HepG2 (cell line): ENCODE measurements around the gene GMFB. TPM values are rescaled to one million over a fixed set of nuclear protein-coding genes. Genes with fewer than 3 reads are reported as not detected.

Experiments used
- FOXC1 ChIP-seq: sonication (generic); formaldehyde crosslinking; IDR thresholded peaks from 2 replicates; pipeline ENCODE4 v1.8.0; 2022; ENCODE audit warnings: mild to moderate bottlenecking, missing genetic modification reagents, borderline replicate concordance
- GPN1 ChIP-seq: sonication (generic); formaldehyde crosslinking; IDR thresholded peaks from 2 replicates; pipeline ENCODE4 v1.5.1; 2020; ENCODE audit warnings: missing genetic modification reagents, borderline replicate concordance
- HOMEZ ChIP-seq: IDR thresholded peaks from 2 replicates; pipeline ENCODE4 v1.6.1; 2016; ENCODE audit warnings: low read depth
- KMT2B ChIP-seq: IDR thresholded peaks from 2 replicates; pipeline ENCODE4 v1.6.1; 2016; ENCODE audit warnings: missing genetic modification reagents, missing compliant biosample characterization
- NFKB2 ChIP-seq: sonication (generic); formaldehyde crosslinking; IDR thresholded peaks from 2 replicates; pipeline ENCODE4 v1.4.0; 2020; ENCODE audit warnings: missing genetic modification reagents, borderline replicate concordance
- NFRKB ChIP-seq: fragments of 450-650 bp; IDR thresholded peaks from 2 replicates; pipeline ENCODE4 v1.6.1; 2017
- PAF1 ChIP-seq: IDR thresholded peaks from 2 replicates; pipeline ENCODE4 v1.6.1; 2016; ENCODE audit warnings: missing genetic modification reagents, missing compliant biosample characterization
- PBX3 ChIP-seq: sonication (generic); formaldehyde crosslinking; IDR thresholded peaks from 2 replicates; pipeline ENCODE4 v1.8.1; 2023; ENCODE audit warnings: missing genetic modification reagents, inconsistent platforms, borderline replicate concordance
- PLRG1 ChIP-seq: fragments of 450-650 bp; conservative IDR thresholded peaks from 2 replicates; pipeline ENCODE4 v1.6.1; 2016
- RNF2 ChIP-seq: fragments of 450-650 bp; conservative IDR thresholded peaks from 2 replicates; pipeline ENCODE4 v1.6.1; 2016; ENCODE audit warnings: low read depth
- SIN3B ChIP-seq: fragments of 150-350 bp; IDR thresholded peaks from 2 replicates; pipeline ENCODE4 v1.6.1; 2014; ENCODE audit warnings: low read length
- SRSF1 ChIP-seq: fragments of 200-400 bp; formaldehyde crosslinking; optimal IDR thresholded peaks from 2 replicates; pipeline ENCODE3; 2017; ENCODE audit warnings: mild to moderate bottlenecking, low read depth, low read length, moderate library complexity
- SRSF9 ChIP-seq: fragments of 200-400 bp; formaldehyde crosslinking; IDR thresholded peaks from 2 replicates; pipeline ENCODE4 v1.6.1; 2018; ENCODE audit warnings: borderline replicate concordance, mild to moderate bottlenecking, low read depth, low read length; ENCODE audit not compliant: insufficient read depth, poor library complexity, severe bottlenecking
- TEAD3 ChIP-seq: optimal IDR thresholded peaks from 2 replicates; pipeline ENCODE3; 2016; ENCODE audit warnings: borderline replicate concordance
- ZNF292 ChIP-seq: sonication (generic); formaldehyde crosslinking; IDR thresholded peaks from 2 replicates; pipeline ENCODE4 v1.8.1; 2022; ENCODE audit warnings: mild to moderate bottlenecking, low read depth, missing genetic modification reagents, borderline replicate concordance
- ZNF891 ChIP-seq: sonication (generic); formaldehyde crosslinking; IDR thresholded peaks from 2 replicates; pipeline ENCODE4 v1.5.0; 2020; ENCODE audit warnings: mild to moderate bottlenecking, missing genetic modification reagents
- ZSCAN20 ChIP-seq: sonication (generic); formaldehyde crosslinking; IDR thresholded peaks from 2 replicates; pipeline ENCODE4 v1.4.0; 2020; ENCODE audit warnings: missing genetic modification reagents, mild to moderate bottlenecking, borderline replicate concordance
- ZSCAN9 ChIP-seq: IDR thresholded peaks from 2 replicates; pipeline ENCODE4 v1.6.1; 2016; ENCODE audit warnings: borderline replicate concordance
- polyA plus RNA-seq, 8 experiments: library from polyadenylated mRNA; depleted of rRNA in 3 of 8; stranded (reverse) in 7 of 8; unstranded in 1 of 8; fragments of >200 nt; fragmentation: Illumina TruSeq in 4 of 8; extraction: Trizol in 4 of 8; gene quantifications; 2 replicates each; pipeline versions ENCODE4 v1.2.1 to v1.2.3, GENCODE V29; 2011 to 2016; ENCODE audit warnings: low read depth in 4 of 8, missing spikeins in 1 of 8, mixed read lengths in 1 of 8; ENCODE audit not compliant: insufficient read depth in 1 of 8
- total RNA-seq, 5 experiments: library from RNA; depleted of rRNA; stranded (reverse); fragments of >200 nt; fragmentation: Illumina TruSeq; extraction: Trizol; gene quantifications; 2 replicates each; pipeline ENCODE4 v1.2.3, GENCODE V29; 2016; ENCODE audit warnings: low read depth in 1 of 5
- TF ChIP-seq, protein P1 (sequence below), 2 experiments: sonication (generic) in 1 of 2; formaldehyde crosslinking in 1 of 2; IDR thresholded peaks; 2 replicates each; pipeline versions ENCODE4 v1.4.0 to v1.6.1; 2016 to 2020; ENCODE audit warnings: borderline replicate concordance in 1 of 2, low read depth in 1 of 2, mild to moderate bottlenecking in 1 of 2, missing genetic modification reagents in 1 of 2

GMFB gene
- total and polyA plus RNA-seq, 2 of the 13 experiments (the other 11 are each of a cell fraction or from before 2014, with no cell fraction given) = 17.3 to 68.2 TPM

DNA sequence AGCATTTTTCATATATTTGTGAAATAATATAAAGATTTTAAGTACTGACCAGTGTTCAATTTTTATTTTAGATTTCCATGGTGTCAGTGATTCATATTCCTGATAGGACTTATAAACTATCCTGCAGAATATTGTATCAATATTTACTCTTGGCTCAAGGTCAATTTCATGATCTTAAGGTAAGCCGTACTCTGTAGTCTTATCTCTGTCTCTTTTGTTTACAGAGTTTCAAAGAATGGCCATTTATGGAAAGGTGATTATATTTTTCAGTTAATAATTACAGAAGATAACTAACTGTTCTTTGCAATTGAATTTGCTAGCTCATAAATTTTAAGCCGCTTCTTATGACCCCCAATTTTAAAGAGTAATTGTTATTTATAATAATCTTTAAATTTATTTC is 48.9 kb upstream of the GMFB start (continued):
- no peak for TF ChIP-seq PBX3 (CRISPR knock-in tag)
- TF ChIP-seq SRSF1 = no peak
- TF ChIP-seq SIN3B = no peak
- TF ChIP-seq HOMEZ (CRISPR knock-in tag) = 0 out of 2 replicates have a peak, but pooled peaks have one; percentile 23
- TF ChIP-seq NFRKB = no peak
- no peak for TF ChIP-seq ZNF891 (CRISPR knock-in tag)
- TF ChIP-seq RNF2 = no peak
- TF ChIP-seq PAF1 = no peak
- TF ChIP-seq, protein P1, sequence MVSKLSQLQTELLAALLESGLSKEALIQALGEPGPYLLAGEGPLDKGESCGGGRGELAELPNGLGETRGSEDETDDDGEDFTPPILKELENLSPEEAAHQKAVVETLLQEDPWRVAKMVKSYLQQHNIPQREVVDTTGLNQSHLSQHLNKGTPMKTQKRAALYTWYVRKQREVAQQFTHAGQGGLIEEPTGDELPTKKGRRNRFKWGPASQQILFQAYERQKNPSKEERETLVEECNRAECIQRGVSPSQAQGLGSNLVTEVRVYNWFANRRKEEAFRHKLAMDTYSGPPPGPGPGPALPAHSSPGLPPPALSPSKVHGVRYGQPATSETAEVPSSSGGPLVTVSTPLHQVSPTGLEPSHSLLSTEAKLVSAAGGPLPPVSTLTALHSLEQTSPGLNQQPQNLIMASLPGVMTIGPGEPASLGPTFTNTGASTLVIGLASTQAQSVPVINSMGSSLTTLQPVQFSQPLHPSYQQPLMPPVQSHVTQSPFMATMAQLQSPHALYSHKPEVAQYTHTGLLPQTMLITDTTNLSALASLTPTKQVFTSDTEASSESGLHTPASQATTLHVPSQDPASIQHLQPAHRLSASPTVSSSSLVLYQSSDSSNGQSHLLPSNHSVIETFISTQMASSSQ (IDR thresholded peaks at IDR 0.05; ENCODE audit: low read depth) = peak; percentile 86
- TF ChIP-seq, protein P1 (CRISPR knock-in tag; IDR thresholded peaks at IDR 0.05; ENCODE audit: borderline replicate concordance) = peak; percentile 80; the same call in 1 of the 2 replicates
- no peak for TF ChIP-seq TEAD3 (CRISPR knock-in tag)
- no peak for TF ChIP-seq FOXC1 (CRISPR knock-in tag)
- TF ChIP-seq NFKB2 (CRISPR knock-in tag) = no peak
- TF ChIP-seq GPN1 (CRISPR knock-in tag) = no peak
- no peak for TF ChIP-seq KMT2B
- TF ChIP-seq SRSF9 = no peak
- no peak for TF ChIP-seq ZSCAN9
- no peak for TF ChIP-seq PLRG1
- no peak for TF ChIP-seq ZNF292 (CRISPR knock-in tag)
- TF ChIP-seq ZSCAN20 (CRISPR knock-in tag) = no peak
